ENCODE results near the gene UIMC1.

The UIMC1 gene

GRCh38 chr5:176901260-176902101 is 105.1 kb downstream of the UIMC1 start:
- DNase-seq = no peak

GRCh38 chr5:176900780-176901204 is 105.8 kb downstream of the UIMC1 start:
- no peak for DNase-seq

DNA sequence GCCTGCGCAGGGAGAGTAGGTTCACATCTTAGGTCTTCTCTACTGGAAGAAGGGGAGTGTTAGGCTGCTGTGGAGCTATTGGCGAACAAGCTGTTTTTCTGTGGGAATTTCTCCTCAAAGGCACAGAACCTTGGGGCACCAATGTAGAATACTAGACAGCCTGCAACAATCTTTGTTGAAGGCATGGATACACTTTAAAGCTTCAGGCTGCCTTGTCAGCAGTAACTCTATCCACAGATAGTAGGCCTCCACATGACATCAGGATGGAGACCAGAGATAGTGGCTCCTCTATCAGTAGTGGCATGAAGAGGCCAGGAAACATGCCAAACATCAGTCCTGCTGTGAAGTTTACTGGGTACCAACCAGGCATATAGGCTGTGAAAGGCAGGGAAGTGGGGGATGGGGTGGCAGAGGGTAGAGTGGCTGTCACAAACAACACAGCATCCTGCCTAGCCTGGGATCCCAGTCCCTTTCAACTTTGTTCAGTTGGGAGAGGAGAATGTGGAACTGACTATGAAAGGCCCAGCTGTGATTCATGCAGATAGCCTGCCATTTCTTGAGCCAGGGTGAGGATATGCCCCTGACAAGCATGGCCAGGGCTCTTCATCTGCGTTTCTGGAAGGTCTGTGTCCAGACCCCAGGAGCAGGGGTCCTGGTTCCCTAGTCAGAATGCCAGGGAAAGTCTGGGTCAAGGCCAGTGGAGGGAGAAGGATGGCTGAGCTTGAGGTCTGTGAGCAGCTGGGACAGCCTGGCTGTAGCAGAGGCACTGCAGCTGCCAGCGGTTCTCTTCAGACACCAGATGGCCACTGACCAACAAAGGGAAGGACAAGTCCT is 106.4 kb downstream of the UIMC1 start:
- no peak for DNase-seq

- DNase-seq = no peak
Observed at GRCh38 chr5:176899296-176899891, 107.2 kb downstream of the UIMC1 start, which contains the start of gene HK3. Gene HK3 (minus strand): TSS chr5:176899346. CDS start chr5:176896159, 3,187 bp downstream.

- DNase-seq = no peak
Observed at GRCh38 chr5:176897263-176897662, 109.3 kb downstream of the UIMC1 start.

DNA sequence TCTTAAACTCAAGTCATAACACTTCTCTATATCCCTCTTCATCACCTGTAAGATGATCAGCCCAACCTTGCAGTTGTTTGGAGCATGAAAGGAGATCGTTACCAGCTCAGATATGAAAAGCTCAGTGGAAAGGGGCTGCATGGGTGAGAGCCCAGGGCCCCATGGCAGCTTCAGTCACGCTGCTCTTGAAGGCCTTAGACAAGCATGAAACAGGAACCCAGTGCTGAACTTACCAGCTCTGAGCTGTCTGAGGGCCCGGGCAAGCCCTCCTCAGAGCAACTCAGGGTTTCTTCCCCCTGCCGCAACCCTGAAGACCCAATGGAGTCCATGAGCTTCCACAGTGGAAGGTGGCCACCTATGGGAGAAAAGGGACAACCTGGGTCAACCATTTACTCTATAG is 110.7 kb downstream of the UIMC1 start:
- DNase-seq = no peak

- no peak for DNase-seq
Observed at GRCh38 chr5:176894298-176894697, 112.3 kb downstream of the UIMC1 start.

DNA sequence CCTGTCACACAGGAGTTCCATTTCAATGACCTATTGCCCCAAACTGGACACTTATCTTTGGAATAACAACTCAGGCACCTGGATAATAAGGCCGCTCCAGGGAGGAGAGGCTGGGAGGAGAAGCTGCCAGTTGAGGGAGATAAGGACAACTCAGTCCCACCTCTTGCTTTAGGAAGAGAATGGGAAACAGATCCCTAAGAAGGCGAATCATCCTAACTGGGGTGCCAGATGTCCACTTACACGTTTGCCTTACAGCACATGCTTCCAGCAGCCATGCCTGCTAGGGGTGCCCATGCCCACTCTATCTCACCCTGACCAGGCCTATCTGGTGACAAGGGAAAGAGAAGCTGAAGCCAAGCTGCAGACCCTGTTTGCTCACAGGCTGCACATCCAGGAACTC is 113.9 kb downstream of the UIMC1 start:
- DNase-seq = no peak

- no peak for DNase-seq
Observed at GRCh38 chr5:176891331-176891958, 115.1 kb downstream of the UIMC1 start.

DNA sequence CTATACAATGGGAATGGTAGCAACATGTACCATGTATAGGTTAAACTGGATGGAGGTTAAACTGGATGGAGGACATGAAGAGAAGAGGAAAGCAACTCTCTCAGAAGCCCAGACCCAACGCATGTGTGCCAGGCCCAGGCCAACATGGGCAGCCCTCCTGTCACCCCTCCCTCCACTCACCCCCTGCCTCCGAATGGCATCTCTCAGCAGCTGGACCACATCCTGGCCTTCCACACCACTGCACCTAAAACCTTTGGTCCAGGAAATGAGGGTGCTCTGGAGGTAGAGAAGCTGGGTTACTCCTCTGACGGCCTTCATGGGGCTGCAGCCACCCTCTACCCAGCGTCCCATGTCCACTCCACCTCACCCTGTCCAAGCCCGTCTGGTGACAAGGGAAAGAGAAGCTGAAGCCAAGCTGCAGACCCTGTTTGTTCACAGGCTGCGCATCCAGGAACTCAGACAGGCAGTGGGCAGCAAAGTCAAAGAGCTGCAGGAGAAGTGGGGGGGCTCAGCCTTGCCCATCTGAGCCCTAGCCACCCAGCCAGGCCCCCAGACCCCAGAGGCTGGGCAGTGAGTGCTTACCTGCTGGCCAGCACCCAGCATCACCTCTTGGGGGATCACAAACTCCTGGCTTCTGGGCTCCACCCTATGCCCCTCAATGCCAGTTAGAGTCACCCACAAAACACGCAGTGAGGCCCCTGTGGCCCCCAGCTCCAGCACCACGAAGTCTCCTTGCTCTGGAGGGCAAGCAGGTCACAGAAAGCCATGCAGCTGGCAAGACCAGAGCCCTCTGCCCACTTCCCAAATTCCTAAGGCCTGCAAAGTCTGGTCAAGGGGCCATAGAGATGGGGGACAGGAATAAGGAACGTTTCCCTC is 115.9 kb downstream of the UIMC1 start:
- no peak for DNase-seq

GRCh38 chr5:176889321-176890280 is 117.0 kb downstream of the UIMC1 start:
- no peak for DNase-seq

- DNase-seq = no peak
Observed at GRCh38 chr5:176888865-176889165, 117.8 kb downstream of the UIMC1 start.

DNA sequence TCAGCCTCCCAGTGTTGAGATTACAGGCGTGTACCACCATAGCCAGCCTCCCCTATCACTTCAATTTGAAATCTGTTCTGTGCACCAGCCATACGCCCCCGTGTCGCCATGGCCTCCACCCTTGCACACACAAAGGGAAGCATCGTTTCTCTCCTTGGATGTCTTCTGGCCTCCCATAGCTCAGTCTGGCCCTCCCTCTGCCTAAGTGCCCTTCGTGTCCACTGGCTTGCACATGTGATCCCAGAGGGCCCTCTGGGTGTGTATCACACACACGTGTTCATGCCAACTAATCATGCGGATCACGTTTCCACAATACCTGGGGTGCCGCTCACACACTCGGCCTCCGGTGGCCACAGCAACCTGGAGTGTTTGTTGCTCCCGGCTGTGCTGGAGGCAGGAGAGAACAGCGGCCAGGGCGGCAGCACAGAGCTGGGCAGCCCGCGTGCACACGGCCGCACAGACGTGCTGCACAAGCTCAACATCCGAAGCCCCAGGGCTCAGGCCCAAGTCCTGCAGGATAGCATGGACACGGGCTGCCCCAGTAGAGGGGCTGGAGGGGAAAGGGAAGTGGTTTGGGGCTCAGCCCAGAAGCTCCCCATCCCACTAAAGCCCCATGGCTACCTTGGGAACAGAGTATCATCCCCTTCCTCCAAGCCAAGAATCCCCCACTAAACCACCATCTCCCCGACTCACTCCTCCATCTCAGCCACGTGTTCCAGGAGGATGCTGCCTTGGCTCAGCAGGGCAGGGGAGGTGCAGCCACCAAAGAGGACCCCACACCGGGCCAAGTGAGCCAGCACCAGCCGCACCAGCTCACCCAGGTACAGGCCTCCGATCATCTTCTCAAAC is 118.3 kb downstream of the UIMC1 start:
- DNase-seq = no peak

DNA sequence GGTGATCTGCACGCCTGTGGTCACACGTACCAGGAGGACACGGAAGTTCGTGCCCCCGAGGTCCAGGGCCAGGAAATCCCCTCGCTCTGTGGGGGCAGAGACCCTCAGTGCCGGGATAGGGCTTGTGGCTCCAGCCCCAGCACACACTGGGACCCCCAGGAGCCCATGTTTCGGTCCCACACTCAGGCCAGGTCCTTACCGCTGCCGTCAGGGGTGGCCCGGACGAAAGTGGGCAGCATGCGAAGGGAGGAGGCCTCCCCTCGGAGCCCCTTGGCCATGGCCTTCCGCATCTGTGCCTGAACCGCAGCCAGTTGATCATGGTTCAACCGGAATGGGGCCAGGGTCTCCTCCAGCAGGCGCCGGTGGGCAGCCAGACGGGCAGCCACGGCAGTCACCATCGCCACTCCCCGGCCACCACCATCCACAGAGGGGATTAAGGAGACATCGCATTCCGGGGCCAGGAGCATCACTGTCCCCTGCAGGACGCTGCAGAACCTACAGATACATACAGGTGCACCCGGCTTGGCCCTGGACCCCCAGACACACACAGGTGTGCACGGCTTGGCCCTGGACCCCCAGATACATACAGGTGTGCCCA is 119.2 kb downstream of the UIMC1 start:
- no peak for DNase-seq

GRCh38 chr5:176886336-176887251 is 120.0 kb downstream of the UIMC1 start:
- DNase-seq = no peak

GRCh38 chr5:176884571-176884890 is 122.0 kb downstream of the UIMC1 start:
- DNase-seq = no peak

- DNase-seq = no peak
Observed at GRCh38 chr5:176883700-176884570, 122.6 kb downstream of the UIMC1 start.

- no peak for DNase-seq
Observed at GRCh38 chr5:176882567-176882903, 124.0 kb downstream of the UIMC1 start.

Data from NCI-H2029 treated with DMSO at 0.1 percent for 48 hours (cell line).